GM12891 (cell line): ENCODE results near the gene GRIK2.

Experiments used
- DNase-seq: peaks from one replicate; pipeline ENCODE4 v3.0.0; 2011; ENCODE audit warnings: low spot score; ENCODE audit not compliant: insufficient read length
- FAIRE-seq: peaks from 2 replicates; lab custom pipeline; 2011; peaks lifted over from hg19 to GRCh38; lab: Jason Lieb, UNC
- PAX5 ChIP-seq: IDR thresholded peaks from 2 replicates; pipeline ENCODE4 v1.6.1; 2011; ENCODE audit warnings: low read length, moderate library complexity, mild to moderate bottlenecking; ENCODE audit not compliant: insufficient read depth, severe bottlenecking
- POLR2A ChIP-seq: IDR thresholded peaks from 2 replicates; pipeline ENCODE4 v1.6.1; 2011; ENCODE audit warnings: low read depth, low read length, control low read depth
- POLR2AphosphoS5 ChIP-seq: IDR thresholded peaks from 2 replicates; pipeline ENCODE4 v1.6.1; 2011; ENCODE audit warnings: low read depth, low read length, control low read depth
- POU2F2 ChIP-seq: IDR thresholded peaks from 2 replicates; pipeline ENCODE4 v1.6.1; 2011; ENCODE audit warnings: low read depth, mild to moderate bottlenecking, control low read depth, low read length, moderate library complexity
- SPI1 ChIP-seq: IDR thresholded peaks from 2 replicates; pipeline ENCODE4 v1.6.1; 2011; ENCODE audit warnings: low read depth, low read length, control low read depth
- TAF1 ChIP-seq: IDR thresholded peaks from 2 replicates; pipeline ENCODE4 v1.6.1; 2011; ENCODE audit warnings: low read depth, low read length, control low read depth

GRIK2 gene

DNA sequence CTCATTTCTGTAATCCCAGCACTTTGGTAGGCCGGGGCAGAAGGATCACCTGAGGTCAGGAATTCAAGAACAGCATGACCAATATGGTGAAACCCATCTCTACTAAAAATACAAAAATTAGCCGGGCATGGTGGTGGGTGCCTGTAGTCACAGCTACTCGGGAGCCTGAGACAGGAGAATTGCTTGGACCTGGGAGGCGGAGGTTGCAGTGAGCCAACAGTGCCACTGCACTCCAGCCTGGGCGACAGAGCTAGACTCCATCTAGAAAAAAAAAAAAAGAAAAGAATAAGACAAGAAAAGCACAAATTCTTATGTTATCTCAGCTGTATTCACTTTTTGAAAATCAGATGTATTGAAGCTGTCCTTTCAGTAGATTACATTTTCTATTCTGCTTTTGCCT lies 289.4 kb downstream of the GRIK2 start:
- TF ChIP-seq TAF1 (no peak), POLR2A (no peak), SPI1 (no peak), PAX5 (no peak), POU2F2 (no peak), POLR2AphosphoS5 (no peak)
- DNase-seq (no peak), FAIRE-seq (no peak)

DNA sequence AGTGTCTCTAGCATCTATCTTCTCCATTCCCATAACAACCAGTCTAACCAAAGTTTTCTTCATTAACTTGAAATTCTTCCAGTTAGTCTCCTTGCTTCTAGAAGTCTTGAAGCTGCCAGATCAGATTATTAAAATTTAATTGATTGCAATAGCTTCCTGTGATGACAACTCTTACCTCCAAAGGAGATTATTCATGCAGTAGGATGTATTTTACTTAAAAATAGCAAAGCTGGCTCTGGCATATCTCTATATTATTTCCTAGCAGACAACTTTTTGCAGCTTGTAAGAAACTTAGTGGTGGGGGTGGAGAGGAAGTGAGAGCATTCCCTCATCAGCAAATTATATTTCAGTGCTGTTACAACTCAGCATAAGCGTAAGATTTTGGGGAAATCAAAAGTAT lies 290.4 kb downstream of the GRIK2 start:
- no peak for FAIRE-seq
- DNase-seq = no peak
- TF ChIP-seq POLR2A (no peak), PAX5 (no peak), POU2F2 (no peak), POLR2AphosphoS5 (no peak), TAF1 (no peak), SPI1 (no peak)

DNA sequence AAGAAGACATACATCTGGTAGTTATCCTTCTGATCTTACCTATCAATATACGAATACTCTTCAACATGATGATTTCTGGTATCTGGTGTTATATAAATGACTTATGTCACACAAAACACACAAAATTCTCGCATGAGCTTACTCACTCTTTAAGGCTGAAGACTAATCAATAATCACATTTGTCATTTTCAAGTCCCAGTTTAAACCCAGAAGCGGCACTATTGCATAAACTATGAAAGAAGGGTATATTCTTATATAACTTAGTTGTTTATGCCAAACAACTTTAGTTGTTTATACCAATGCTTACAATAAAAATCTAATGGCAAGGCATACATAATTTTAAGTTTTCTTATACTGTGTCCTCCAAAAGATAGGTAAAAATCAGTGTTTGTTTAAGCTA lies 293.1 kb downstream of the GRIK2 start:
- no peak for TF ChIP-seq PAX5
- TF ChIP-seq POU2F2 = no peak
- TF ChIP-seq TAF1 = no peak
- no peak for TF ChIP-seq POLR2AphosphoS5
- TF ChIP-seq POLR2A = no peak
- TF ChIP-seq SPI1 = no peak
- DNase-seq (no peak), FAIRE-seq (no peak)

DNA sequence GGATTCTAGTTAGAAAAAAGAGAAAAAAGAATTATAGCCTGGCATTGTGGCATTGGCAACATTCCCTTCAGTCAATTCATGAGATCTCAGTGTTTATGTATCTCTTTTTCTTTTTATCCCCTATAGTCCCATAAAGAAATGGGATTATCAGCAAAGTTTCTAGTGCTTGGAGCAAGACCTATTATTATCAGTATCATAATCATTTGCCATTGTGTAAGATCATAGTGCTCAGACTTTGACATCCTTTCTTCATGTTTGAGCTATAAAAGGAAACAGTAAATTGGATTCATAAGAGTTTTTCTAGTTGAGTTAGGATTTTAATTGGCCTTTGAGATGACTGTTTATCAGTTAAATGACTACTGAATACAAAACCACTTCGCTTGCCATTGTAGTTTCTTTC lies 295.6 kb downstream of the GRIK2 start:
- DNase-seq (no peak), FAIRE-seq (no peak)
- TF ChIP-seq TAF1 (no peak), POU2F2 (no peak), POLR2A (no peak)

DNA sequence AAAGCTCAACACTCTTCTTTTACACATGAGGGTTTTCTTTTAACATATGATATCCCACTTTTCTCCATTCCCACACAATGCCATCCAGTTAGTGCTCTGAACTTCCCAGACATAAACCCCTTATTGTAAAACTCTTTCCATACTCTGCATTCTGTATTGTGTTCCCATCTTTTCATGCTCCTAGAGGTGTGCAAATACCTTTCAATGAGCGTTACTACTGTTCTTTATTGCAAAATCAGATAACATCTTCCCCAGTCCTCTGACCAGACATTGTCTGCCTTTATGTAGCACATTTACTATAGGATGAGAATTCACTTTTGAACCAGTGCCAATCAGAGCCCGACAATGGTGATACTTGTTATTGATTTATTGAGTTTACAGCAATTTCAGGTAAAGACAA lies 296.2 kb downstream of the GRIK2 start:
- TF ChIP-seq PAX5 (no peak), POLR2AphosphoS5 (no peak), POU2F2 (no peak)
- FAIRE-seq (no peak), DNase-seq (no peak)

DNA sequence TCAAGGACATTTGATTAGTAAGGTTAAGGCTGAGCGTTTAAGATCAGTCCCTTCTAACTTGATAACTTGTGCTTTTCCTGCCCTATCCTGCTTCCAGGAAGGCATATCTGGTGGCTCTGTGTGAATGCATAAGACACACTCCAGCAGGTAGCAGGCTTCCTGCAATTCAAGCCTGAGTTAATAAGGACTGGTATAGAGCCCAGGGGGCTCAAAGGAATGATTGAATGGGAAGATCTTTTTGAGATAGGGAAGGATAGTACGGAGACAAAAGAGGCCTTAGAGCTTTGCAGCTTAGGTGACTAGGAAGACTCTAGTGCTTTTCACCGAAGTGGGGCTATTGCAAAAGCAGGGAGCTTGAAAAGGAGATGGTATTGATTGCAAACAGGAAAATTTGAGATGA lies 307.1 kb downstream of the GRIK2 start:
- no peak for TF ChIP-seq SPI1
- no peak for TF ChIP-seq POU2F2
- no peak for FAIRE-seq
- no peak for DNase-seq

DNA sequence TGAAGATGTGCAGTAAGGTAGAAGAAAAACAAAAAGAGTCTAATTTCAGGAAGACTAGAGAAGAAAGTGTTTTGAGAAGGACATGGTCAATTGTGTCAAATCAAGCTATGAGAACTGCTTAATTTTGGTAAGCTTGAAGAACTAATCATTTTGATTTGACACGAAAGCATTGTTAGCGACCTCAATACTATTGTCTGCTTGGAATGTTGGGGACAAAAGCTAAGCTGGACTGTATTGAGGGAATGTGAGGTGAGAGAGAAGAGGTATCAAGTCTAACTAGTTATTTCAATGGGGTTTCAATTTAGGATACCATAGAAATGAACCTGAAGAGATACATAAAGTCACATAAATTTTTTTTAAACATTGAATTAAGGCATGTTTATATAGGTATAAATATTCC lies 309.8 kb downstream of the GRIK2 start:
- FAIRE-seq = no peak
- no peak for TF ChIP-seq POU2F2
- TF ChIP-seq TAF1 = no peak
- no peak for TF ChIP-seq POLR2A
- TF ChIP-seq POLR2AphosphoS5 = no peak
- no peak for TF ChIP-seq SPI1
- DNase-seq = no peak

DNA sequence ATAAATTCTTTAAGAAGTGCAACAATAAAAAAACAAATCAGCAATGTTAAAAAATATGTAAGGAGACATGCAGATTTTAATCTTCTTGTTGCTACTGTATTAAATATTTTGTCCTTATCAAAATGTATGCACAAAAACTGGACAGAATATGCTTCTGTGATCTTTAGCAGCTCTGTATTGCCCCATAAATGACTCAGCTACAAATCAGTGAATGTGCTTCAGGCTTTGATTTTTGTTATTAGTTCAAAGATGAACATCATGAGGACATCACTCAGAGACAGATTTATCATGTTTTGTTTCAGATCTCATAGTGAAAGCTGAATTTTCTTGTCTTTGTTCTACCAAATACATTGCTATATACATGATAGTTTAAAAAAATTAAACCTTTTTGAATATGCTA lies 312.4 kb downstream of the GRIK2 start:
- FAIRE-seq = no peak
- TF ChIP-seq POLR2A = no peak
- no peak for TF ChIP-seq POU2F2
- no peak for TF ChIP-seq SPI1
- TF ChIP-seq PAX5 = no peak
- no peak for TF ChIP-seq TAF1
- no peak for TF ChIP-seq POLR2AphosphoS5
- no peak for DNase-seq

DNA sequence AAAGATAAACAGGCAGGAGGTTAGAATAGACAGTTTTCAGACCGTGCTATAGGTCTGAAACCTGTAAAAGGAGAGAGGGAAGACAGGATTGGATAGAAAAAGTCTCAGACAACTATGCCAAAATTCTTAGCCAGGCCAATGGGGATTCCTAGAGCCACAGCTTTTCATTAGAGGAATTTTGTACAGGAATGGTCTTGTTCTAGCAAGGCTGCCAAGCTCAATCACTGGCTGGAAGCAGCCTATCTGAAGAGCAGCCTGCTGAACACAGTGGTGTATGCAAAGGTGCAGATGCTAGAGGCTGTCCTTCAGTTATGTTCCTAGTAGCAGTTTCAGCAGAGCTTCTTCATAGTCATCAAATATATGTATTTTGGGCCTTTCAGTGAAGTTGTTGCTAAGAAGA lies 313.1 kb downstream of the GRIK2 start:
- no peak for FAIRE-seq
- no peak for DNase-seq
- TF ChIP-seq POLR2A (no peak), POLR2AphosphoS5 (no peak), POU2F2 (no peak), PAX5 (no peak), TAF1 (no peak), SPI1 (no peak)

DNA sequence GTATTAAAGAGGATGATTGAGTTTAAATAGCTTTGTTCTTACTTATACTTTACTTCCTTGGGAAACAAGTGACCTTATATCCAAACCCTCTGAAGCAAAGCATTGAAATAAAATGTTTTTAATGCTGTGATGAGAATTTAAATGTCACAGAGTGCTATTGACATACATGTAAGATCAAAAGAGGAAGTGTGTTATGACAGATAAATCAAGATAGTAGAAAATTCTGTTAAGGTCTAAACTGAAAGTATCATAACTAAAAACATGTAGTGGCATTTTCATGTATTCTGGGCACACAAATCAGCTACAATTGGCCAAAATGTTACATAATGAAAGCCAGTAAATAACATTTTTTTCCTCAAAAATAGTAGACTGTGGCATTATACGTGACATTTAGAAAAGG lies 318.0 kb downstream of the GRIK2 start:
- no peak for DNase-seq
- FAIRE-seq = no peak
- no peak for TF ChIP-seq POU2F2
- TF ChIP-seq POLR2A = no peak
- no peak for TF ChIP-seq PAX5
- TF ChIP-seq SPI1 = peak; percentile 77
- no peak for TF ChIP-seq TAF1
- TF ChIP-seq POLR2AphosphoS5 = no peak

DNA sequence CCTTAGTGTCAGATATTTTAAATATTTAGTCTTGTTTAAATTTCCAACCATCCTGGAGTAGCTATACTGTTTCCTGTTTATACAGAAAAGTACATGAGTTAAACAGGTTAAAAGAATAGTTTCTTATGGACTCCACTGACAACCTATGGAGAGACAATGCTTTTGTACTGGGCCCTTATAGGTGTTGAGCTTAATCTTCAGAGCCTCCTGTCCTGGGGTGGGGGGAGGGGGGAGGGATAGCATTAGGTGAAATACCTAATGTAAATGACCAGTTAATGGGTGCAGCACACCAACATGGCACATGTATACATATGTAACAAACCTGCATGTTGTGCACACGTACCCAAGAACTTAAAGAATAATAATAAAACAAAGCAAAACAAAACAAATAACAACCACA lies 322.9 kb downstream of the GRIK2 start:
- TF ChIP-seq PAX5 = no peak
- FAIRE-seq (no peak), DNase-seq (no peak)
